Measurements from ENCODE around the gene NMD3.

DNA sequence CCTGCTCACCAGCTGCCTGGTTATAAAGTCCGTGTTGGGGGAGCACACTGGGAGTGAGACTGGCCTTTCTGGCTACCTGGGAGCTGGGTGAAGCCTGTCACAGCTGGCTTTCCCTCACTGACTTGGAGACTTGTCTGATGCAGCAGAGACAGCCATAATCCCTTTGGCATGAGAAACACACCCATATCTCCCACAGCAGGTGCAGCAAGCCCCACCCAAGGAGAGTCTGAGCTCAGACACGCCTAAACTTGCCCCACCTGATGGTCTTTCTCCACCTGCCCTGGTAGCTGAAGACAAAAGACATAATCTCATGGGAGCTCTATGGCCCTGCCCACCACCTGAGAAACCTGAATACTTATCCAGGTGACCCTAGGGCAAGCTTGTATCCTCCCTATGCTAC lies 54.8 kb downstream of the NMD3 start:
- no peak for TF ChIP-seq POLR2A (IDR thresholded peaks at IDR 0.05; ENCODE audit: low read depth, low read length)
- TF ChIP-seq, protein P1, sequence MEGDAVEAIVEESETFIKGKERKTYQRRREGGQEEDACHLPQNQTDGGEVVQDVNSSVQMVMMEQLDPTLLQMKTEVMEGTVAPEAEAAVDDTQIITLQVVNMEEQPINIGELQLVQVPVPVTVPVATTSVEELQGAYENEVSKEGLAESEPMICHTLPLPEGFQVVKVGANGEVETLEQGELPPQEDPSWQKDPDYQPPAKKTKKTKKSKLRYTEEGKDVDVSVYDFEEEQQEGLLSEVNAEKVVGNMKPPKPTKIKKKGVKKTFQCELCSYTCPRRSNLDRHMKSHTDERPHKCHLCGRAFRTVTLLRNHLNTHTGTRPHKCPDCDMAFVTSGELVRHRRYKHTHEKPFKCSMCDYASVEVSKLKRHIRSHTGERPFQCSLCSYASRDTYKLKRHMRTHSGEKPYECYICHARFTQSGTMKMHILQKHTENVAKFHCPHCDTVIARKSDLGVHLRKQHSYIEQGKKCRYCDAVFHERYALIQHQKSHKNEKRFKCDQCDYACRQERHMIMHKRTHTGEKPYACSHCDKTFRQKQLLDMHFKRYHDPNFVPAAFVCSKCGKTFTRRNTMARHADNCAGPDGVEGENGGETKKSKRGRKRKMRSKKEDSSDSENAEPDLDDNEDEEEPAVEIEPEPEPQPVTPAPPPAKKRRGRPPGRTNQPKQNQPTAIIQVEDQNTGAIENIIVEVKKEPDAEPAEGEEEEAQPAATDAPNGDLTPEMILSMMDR (conservative IDR thresholded peaks at IDR 0.05; ENCODE audit: low read depth, low read length): no peak
- TF ChIP-seq SMC3 (IDR thresholded peaks at IDR 0.05; ENCODE audit: low read depth, low read length): no peak
- TF ChIP-seq RAD21 (IDR thresholded peaks at IDR 0.05; ENCODE audit: low read length): no peak
- no peak for TF ChIP-seq CEBPB (IDR thresholded peaks at IDR 0.05; ENCODE audit: low read depth, low read length)
- TF ChIP-seq RCOR1 (IDR thresholded peaks at IDR 0.05; ENCODE audit: insufficient replicate concordance, low read length): no peak
- TF ChIP-seq NFE2L2 (IDR thresholded peaks at IDR 0.05; ENCODE audit: low read depth, low read length): no peak
- no peak for TF ChIP-seq MAZ (IDR thresholded peaks at IDR 0.05; ENCODE audit: borderline replicate concordance, low read depth, low read length)
- TF ChIP-seq, protein P2, sequence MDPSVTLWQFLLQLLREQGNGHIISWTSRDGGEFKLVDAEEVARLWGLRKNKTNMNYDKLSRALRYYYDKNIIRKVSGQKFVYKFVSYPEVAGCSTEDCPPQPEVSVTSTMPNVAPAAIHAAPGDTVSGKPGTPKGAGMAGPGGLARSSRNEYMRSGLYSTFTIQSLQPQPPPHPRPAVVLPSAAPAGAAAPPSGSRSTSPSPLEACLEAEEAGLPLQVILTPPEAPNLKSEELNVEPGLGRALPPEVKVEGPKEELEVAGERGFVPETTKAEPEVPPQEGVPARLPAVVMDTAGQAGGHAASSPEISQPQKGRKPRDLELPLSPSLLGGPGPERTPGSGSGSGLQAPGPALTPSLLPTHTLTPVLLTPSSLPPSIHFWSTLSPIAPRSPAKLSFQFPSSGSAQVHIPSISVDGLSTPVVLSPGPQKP (IDR thresholded peaks at IDR 0.05; ENCODE audit: borderline replicate concordance, low read depth, low read length): no peak
- TF ChIP-seq BHLHE40 (IDR thresholded peaks at IDR 0.05; ENCODE audit: low read depth, low read length): no peak
- no peak for TF ChIP-seq CHD1 (IDR thresholded peaks at IDR 0.05; ENCODE audit: low read depth, low read length)
- no peak for TF ChIP-seq USF2 (IDR thresholded peaks at IDR 0.05; ENCODE audit: low read depth, low read length)
- no peak for TF ChIP-seq MXI1 (IDR thresholded peaks at IDR 0.05; ENCODE audit: borderline replicate concordance, low read depth, low read length)
